GM12872 (cell line): ENCODE results near the gene CELF6.

Experiments
- CTCF ChIP-seq: IDR thresholded peaks from 3 replicates; pipeline ENCODE4 v1.5.1; 2011; ENCODE audit warnings: low read depth, mild to moderate bottlenecking, low read length, moderate library complexity; ENCODE audit not compliant: insufficient read depth

CELF6 gene

GRCh38 chr15:72339777-72340177, 19.8 kb upstream of the CELF6 start:
- no peak for TF ChIP-seq CTCF

- TF ChIP-seq CTCF: no peak
These were observed 18.8 kb upstream of the CELF6 start for GRCh38 chr15:72338617-72339321.

- no peak for TF ChIP-seq CTCF
These were observed 18.2 kb upstream of the CELF6 start for GRCh38 chr15:72338148-72338547.

- no peak for TF ChIP-seq CTCF
These were observed 14.9 kb upstream of the CELF6 start for GRCh38 chr15:72334842-72335241.

- no peak for TF ChIP-seq CTCF
These were observed 11.1 kb upstream of the CELF6 start for GRCh38 chr15:72331021-72331420.

- no peak for TF ChIP-seq CTCF
These were observed 3.8 kb upstream of the CELF6 start for GRCh38 chr15:72323752-72324151.

- no peak for TF ChIP-seq CTCF
These were observed 485 bp downstream of the CELF6 start for GRCh38 chr15:72319360-72319984.
